ENCODE measurements around the gene SYMPK.
A peak's percentile ranks its signal among the peaks of the same experiment; 100 is the strongest.

Gene SYMPK

DNA sequence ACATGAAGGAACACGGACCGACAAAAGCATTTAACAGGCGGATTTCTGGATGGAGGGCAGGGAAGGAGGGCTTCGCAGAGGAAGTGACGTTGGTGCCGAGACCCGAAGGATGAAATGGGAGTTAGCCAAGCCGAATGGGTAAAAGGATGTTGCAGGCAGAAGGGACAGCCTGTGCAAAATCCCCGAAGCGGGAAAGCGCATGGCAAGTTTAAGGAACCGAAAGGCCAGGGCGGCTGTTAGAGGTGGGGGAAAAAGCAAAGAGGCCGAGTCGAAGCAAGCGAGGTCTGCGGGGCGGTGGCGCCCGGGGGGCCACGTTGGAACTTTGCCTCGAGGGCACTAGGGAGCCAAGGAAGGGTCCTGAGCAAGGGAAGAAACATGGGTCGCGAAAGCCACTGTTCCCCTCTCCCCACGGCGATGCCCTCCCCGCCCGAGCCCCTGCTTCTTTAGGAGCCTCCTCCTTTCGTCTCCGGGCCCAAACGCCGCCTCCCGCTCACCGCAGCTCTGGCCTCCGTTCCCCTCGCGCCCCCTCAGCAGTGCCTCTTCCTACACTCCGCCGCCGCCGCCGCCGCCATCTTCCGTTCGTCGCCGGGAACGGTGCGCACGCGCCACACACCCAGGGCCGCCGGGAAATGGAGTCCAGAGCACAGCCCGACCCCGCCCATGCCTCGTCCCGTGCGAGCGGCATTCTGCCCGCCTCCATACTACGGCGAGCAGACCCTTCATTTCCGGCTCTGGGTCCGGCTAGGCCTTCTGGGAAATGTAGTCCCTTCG, at the start of gene SYMPK:
Gene SYMPK, minus strand, starts transcription at position 584 of the 771 bp plus-strand sequence. CDS start 8,652 bp downstream, outside the sequence.
- H3K27me3 ChIP-seq (replicated peaks), result peaks cover 21% of the 10 kb centered on the region
- H3K36me3 ChIP-seq (replicated peaks), result peaks cover 9% of the 10 kb centered on the region
- DNase-seq, result peak; percentile 98
- in situ Hi-C loops (cut with HindIII; ENCODE audit: low pct_ligation_motif_present, low sequenced_read_pairs), result no loop called here
- no peak for TF ChIP-seq CTCF (IDR thresholded peaks at IDR 0.05; ENCODE audit: low read depth, low read length, missing control alignments)
- H3K27ac ChIP-seq, result peak within 1 kb of the TSS; percentile 80
- H3K4me3 ChIP-seq (ENCODE audit: low read depth, low read length), result peak within 1 kb of the TSS; percentile 97

DNA sequence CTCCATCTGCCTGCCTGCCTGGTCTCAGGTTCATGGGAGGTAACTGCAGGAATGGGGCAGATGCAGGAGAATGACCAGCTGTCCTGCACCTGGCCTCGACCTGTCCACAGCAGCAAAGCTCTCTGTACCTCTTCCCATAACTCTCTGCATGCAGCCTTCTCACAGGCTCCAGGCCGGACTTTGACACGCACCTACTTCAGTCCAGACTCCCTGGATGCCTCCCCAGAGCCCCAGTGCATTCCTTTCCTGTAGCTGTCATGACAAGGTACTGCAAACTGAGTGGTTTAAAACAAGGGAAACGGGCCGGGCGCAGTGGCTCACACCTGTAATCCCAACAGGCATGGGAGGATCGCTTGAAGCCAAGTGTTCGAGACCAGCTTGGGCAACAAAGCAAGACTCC, 48.3 kb upstream of the SYMPK start:
- no peak for TF ChIP-seq CTCF (IDR thresholded peaks at IDR 0.05; ENCODE audit: low read depth, low read length, missing control alignments)
- in situ Hi-C loops (cut with HindIII; ENCODE audit: low pct_ligation_motif_present, low sequenced_read_pairs), result no loop called here
- Histone ChIP-seq H3K27me3 (replicated peaks) (no peaks in the 10 kb centered on the region), H3K27ac (no peak overlapping the region), H3K4me3 (ENCODE audit: low read depth, low read length) (no peak overlapping the region), H3K36me3 (replicated peaks) (no peaks in the 10 kb centered on the region)
- DNase-seq, result no peak

DNA sequence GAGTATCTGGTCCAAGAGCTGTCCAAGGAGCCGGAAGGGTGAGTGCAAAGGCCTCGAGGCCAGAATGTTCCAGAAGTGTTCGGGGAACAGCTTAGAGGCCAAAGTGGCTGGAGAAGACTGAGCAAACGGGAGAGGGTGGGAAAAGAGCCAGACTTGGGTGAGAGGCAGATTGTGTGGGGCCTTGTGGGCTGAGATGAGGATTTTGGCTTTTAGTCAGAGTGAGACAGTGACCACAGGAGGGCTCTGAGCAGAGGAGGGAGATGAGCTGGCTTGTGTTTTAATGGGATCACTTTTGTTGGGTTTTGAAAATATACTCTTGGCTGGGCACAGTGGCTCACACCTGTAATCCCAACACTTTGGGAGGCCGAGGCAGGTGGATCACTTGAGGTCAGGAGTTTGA, 46.0 kb upstream of the SYMPK start:
- in situ Hi-C loops (cut with HindIII; ENCODE audit: low pct_ligation_motif_present, low sequenced_read_pairs), result no loop called here
- H3K27me3 ChIP-seq (replicated peaks), result no peaks in the 10 kb centered on the region
- TF ChIP-seq CTCF (IDR thresholded peaks at IDR 0.05; ENCODE audit: low read depth, low read length, missing control alignments), result no peak
- H3K4me3 ChIP-seq (ENCODE audit: low read depth, low read length), result no peak overlapping the region
- no peak overlapping the region for H3K27ac ChIP-seq
- DNase-seq, result no peak
- no peaks in the 10 kb centered on the region for H3K36me3 ChIP-seq (replicated peaks)

DNA sequence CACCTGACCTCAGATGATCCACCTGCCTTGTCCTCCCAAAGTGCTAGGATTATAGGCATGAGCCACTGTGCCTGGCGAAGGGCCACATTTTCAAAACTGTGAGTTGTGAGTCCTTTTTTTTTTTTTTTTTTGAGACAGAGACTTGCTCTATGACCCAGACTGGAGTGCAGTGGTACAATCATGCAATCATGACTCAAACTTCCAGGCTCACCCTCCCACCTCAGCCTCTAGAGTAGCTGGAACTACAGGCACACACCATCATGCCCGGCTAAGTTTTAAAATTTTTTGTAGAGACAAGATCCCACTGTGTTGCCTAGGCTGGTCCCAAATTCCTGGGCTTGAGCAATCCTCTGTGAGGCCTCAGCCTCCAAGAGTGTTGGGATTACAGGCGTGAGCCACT, 43.3 kb upstream of the SYMPK start:
- no peak for TF ChIP-seq CTCF (IDR thresholded peaks at IDR 0.05; ENCODE audit: low read depth, low read length, missing control alignments)
- Histone ChIP-seq H3K4me3 (ENCODE audit: low read depth, low read length) (no peak overlapping the region), H3K36me3 (replicated peaks) (no peaks in the 10 kb centered on the region), H3K27ac (no peak overlapping the region), H3K27me3 (replicated peaks) (no peaks in the 10 kb centered on the region)
- in situ Hi-C loops (cut with HindIII; ENCODE audit: low pct_ligation_motif_present, low sequenced_read_pairs), result no loop called here
- peak; percentile 19 for DNase-seq

DNA sequence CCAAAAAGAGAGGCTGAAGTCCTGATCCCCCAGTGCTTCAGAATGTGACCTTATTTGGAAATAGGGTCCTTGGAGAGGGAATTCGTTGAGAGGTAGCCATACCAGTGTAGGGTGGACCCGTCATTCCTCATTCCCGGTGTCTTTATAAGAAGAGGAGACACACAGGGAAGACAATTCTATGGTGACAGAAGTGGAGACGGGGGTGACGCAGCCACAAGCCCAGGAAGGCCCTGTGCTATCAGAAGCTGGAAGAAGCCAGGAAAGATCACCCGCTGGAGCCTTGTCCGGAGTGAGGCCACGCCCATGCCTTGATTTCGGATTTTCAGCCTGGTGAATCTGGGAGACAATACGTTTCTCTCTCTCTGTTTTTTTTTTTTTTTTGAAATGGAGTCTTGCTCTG, 42.1 kb upstream of the SYMPK start:
- Histone ChIP-seq H3K27ac (no peak overlapping the region), H3K27me3 (replicated peaks) (no peaks in the 10 kb centered on the region), H3K36me3 (replicated peaks) (peaks cover 2% of the 10 kb centered on the region), H3K4me3 (ENCODE audit: low read depth, low read length) (no peak overlapping the region)
- in situ Hi-C loops (cut with HindIII; ENCODE audit: low pct_ligation_motif_present, low sequenced_read_pairs), result no loop called here
- no peak for DNase-seq
- TF ChIP-seq CTCF (IDR thresholded peaks at IDR 0.05; ENCODE audit: low read depth, low read length, missing control alignments), result no peak
